Stimulated activated CD8-positive, alpha-beta memory T cell treated with anti-CD3 and anti-CD28 coated beads, Interleukin-4, amount 100 ng/mL, for 48 hours (primary cell): Measurements from ENCODE around the gene PAF1.

ENCODE experiments used
- DNase-seq: peaks from one replicate; pipeline ENCODE4 v3.0.0-alpha.2; 2020

The PAF1 gene

DNA sequence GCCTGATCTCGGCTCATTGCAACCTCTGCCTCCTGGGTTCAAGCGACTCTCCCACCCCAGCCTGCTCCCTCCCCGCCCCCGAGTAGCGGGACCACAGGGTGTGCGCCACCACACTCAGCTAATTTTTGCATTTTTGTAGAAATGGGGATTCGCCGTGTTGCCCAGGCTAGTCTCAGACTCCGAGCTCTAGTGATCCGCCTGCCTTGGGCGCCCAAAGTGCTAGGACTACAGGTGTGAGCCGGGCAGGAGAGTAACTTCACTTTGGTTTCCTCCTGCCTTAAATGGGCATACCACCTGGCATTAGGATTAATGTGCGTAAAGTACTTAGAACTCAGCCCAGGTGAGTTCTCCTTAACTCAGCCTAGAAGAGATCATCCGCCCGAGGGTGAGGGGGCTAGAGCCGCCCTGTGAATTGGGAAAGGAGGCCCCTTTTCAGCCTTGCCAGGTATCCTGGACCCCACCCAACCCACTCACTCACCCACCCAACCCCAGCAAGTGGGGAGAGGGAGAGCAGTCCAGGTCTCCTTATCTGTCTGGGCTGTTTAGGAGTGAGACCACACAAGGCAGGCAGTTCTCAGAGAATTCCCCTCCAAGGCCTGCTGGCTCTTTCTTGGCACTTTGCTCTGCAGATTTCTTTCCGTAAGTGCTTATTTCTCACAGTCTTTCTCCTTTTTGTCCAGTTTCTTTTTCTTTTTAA lies 14.5 kb upstream of the PAF1 start:
- no peak for DNase-seq

DNA sequence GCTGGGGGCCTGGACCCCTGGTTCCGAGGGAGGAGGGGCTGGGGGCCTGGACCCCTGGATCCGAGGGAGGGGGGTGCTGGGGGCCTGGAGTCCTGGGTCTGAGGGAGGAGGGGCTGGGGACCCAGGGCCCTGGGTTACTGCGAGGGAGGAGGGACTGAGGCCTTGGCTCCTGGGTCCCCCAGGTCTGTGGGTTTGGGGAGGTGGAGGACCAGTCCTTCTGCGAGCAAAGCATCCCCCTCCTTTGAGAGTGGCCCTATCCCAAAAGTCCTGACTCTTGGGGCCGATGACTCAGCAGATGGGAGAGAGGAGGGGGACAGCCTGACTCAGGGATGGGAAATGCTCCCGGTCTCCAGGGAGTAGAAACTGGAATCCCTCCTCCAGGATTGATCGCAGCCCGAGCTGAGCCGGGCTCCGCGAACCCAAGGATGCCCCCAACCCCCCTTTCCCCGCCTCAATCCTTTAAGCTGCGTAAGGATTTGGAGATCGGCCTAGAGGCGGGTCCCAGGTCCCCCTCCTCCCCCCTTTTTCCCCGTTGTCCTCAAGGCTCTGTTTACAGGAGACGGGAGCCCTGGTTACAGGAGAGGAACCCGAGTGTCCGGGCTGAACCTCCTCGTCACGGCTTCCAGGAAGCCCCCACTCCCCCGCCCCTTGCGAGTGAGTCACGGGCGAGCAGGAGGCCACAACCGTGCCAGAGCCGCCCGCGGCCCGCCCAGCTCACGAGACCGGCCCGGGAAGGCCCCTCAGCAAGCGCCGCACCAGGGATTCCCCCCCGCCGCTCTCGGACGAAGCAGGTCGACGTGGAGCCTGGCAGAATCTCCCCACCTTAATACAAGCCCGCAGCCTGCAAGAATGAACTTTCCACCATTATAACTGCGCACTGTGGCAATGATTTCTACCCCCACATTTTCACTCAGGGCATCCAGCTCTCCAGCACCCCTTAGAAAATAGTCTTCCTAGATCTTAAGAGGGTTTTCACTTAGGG lies 12.7 kb upstream of the PAF1 start:
- peak; percentile 96 for DNase-seq

DNA sequence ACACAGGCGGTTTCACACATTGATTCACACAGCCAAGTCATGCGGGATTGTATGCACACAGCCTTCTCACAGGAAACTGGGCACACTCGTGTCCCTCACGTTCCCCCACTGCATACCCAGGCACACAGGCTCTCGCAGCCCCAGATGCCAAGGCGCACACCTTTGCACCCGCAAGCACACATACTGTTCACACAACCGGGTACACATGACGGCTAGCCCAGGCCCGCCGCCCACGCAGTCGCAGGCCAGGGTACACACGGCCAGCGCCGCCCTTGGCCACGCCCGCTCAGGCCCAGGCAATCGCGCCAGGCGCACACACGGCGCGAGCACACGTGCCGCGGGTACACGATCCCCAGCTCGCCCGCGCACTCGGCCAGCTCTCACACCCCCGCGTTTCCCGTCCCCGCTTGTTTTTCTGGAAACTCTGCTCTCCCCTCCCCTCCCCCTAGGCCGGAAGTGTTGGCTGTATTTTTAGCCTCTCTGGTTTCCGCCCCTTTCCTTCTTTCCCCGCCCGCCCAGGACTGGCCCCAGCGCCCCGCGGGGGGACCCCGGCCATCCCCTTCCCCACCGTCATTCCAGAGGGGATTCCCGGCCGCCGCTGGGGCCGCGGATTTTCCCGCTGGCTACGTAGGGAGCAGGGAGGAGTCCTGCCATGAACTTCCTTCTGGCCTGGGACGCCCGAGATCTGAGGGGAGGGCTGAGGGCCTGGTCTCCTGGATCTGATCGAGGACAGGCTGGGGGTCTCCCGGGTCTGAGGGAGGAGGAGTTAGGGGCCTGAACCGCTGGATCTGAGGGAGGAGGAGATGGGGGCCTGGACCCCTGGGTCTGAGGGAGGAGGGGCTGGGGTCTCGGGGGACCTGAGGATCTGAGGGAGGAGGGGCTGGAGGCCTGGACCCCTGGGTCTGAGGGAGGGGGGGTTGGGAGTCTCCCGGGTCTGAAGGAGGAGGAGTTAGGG lies 11.7 kb upstream of the PAF1 start:
- DNase-seq: peak; percentile 92

DNA sequence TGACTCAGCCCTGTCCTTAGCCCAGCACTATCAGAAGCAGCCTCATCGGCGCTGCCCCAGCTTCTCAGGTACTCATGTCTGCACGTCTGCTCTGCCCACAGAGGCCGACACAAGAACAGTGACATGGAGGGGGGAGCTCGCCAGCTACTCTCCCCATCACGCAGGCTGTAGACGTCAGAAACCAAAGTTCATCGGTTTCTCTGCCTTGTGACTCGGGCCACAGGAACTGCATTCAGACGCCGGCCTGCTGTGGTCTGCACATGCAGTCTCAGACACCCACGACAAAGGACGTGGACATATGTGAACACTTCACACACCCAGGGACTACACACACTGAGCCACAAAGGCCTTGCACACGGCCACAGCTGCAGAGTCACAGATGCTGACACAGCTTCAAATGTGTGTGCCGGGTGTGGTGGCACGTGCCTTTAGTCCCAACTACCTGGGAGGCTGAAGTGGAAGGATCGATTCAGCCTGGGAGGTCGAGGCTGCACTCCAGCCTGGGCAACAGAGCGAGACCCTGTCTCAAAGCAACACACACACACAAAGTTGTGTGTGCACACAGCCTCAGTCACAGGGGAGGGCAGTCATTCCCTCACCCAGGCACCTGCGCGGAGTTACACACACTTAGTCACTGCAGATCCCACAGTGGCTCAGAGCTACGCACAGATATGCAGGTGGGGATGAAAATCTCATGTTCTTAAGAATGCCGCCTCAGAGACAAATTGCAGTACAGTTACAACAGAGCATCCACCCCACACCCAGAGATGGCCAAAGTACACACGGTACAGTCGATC lies 10.8 kb upstream of the PAF1 start:
- DNase-seq: peak; percentile 88

DNA sequence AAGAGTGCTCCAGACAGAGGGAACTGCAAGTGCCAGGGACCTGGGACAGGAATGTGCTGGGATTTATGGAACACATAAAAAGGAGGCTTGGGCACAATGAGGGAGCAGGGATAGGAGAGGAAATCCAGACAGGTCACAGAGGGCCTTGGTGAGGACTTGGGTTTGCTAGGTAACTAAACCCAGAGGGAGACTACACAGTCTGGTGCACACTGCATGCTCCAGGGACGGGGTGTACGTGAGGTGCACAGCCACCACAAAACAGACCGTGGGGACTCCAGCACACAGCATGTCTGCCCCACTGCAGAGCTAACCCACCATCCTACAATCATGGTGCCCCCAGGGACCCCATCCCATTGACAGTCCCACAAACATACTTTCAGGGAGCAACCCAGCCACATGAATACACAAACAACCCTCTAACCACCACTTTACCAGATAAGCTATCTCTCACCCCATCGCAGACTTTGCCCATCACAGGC lies 10.2 kb upstream of the PAF1 start:
- DNase-seq: no peak

DNA sequence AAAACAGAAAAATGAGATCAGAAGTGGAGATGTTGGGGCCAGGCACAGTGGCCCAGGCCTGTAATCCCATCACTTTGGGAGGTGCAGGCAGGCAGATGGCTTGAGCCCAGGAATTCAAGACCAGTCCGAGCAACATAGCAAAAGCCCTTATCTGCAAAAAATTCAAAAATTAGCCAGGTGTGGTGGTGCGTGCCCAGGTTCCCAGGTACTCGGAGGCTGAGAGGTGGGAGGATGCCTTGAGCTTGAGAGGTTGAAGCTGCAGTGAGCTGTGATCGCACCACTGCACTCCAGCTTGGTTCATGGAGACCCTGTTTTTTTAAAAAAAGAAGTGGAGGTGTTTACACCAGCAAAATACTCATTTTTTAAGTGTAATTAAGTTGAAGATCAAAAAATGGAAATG lies 9.2 kb upstream of the PAF1 start:
- no peak for DNase-seq

DNA sequence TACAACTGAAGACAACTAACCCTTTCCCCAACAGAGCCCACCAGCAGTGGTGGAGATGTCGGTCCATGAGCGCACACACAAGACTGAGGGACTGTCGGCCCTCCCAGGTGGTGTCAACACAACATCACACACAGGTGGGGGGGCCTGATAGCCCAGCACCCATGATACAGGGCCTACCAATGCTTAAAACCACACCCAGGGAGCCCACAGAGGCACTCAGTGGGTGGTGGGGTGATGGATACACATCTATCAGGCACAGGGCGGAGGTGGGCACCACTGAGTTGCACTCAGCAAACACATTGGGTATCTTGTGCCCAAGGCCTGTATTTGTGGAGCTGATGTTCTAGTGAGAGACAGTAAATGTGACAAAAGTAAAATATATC lies 8.8 kb upstream of the PAF1 start:
- DNase-seq: no peak

DNA sequence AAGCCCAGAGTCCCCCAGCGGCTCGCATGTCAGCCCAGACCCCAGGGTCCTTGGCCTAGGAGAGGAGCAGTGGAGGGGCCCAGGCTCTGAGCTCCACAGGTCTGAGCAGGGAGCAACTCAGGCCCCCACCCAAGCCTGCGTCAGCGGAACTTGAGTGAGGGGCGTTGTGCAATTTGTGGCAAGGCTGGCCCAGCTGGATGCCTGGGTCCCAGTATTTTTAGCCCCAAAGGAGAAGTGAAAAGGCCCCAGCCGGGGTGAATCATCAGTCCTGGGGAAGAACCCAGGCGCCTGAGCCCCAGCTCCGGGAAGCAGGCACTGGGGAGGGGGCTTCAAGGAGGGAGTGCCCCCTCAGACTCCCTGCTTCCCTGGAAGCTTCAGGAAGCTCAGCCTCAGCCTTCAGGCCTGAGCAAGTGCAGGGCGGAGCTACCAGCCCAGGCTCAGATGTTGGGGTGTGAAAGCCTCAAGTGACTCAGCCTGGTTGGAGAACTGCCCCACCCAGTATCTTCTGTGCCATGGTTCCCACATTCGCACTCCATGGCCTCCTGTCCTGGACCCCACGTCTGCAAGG lies 7.5 kb upstream of the PAF1 start:
- DNase-seq: peak; percentile 73

DNA sequence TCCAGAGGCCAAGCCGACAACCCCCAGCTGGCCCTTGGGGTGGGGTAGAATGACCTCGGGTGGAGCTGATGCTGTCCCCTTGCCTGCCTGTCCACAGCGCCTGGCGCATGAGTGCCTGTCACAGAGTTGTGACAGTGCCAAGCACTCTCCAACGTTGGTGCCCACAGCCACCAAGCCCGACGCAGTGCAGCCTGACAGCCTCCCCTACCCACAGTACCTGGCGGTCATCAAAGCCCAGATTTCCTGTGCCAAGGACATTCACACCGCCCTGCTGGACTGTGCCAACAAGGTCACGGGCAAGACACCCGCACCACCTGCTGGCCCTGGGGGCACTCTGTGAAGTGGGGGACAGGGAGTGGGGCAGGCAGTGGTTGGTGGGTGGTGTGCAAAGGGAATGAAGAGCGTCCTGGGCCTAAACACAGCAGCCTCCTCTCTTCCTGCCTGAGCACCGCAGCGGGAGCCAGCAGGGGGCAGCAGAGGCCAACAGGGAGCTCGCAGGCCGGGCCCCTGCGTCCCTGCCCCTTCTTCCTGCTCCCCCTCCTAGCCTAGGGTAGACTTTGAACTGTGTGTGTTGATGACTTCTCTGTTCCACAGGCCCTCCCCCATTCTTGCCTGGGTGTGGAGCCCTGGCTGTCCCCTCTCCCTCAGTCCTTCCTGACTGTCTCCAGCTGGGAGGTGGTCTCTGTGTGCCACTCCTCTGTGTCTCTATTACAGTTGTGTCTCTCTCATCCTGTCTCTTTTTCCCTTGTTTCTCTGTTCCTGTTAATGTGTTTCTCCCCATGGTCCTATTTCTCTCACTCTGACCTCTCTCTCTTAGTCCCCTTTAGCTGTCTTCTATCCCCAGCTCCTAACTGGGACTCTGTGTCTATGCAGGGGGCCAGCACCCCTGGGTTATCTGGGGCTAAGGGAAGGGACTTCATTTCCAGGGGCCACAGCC lies 6.7 kb upstream of the PAF1 start:
- DNase-seq: peak; percentile 98

DNA sequence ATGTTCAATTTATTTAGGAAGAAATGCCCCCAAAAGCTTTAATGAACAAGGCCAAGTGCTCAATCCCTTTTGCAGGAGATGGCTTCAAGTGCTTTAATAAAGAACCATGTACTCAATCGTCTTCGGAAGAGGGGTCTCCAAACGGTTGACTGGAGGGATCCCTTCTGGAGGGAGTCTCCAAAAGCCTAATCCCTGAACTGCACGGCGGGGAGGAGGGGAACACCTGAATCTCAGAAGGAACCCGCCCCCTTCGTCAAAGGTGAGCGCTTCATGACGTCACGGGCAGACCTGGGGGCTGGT lies 505 bp downstream of the PAF1 start:
- no peak for DNase-seq

DNA sequence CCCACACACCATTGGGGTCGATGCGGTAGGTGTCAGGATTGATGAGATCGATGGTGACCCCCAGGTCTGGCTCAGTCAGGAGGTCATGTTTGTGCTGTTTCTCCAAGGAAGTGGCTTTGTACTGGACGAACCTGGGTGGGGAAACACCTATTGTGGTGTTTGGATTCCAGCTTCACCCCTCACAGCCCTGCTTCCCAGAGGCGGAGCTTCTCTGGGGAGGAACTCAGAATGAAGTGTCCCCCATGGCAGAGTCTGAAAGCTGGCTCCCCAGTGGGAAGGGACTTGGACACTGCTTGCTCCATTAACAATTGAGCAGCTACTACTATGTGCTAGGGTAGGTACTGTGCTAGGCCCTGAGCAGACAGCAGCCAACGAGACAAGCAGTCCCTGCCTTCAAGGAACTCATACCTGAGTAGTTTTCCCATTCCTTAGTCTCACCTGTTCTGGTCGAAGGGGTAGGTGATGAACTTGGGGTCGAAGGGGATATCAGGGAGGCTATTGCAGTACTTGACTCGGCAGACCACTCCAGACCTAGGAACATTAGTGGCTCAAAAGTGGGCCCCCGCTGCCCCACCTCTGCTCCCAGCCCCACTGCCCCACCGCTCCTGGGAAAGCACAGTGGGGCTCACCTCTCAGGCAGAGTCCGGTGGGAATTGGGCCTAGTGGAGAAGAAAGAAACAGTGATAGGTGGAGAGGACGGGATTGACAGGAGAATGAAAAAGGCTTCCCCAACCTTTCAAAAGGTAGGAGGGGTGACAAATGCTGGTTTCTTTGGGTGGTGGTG lies 1.1 kb downstream of the PAF1 start:
- DNase-seq: no peak

DNA sequence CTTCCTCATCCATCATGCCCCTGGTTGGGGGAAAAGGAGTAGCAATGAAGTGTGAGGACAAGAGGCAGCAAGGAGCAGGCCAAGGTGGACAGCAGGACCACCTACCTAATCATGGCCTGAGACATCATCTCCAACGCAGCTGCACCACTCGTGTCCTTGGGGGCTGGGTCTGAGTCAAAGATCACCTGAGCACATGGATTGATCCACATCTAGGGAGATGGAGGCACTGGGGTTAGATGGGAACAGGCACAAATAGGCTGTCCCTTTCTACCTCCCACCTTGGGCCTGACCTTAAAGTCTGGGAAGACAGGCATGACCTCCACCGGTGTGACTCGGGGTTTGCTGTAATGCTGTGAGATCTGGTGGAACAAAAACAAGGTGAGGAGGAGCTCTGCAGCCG lies 2.2 kb downstream of the PAF1 start:
- DNase-seq: no peak

DNA sequence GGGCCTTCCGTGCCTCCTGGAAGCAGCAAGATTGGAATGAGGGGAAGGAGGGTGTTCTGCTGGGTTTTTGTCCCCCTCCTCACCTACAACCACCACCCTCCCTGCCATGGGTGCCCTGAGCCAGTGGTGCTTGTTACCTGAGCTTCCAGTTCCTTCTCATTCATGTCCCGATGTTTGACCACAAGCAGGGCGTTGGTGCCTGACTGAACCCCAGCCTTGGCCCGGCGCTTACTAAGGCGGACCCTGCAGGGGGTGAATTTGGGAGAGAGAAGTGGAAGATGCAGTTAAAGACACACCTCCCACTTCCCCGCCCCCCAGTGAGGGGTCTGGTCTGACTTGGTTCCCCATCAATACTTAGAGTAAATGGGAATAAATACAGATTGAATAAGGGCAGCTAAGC lies 4.3 kb downstream of the PAF1 start:
- no peak for DNase-seq

DNA sequence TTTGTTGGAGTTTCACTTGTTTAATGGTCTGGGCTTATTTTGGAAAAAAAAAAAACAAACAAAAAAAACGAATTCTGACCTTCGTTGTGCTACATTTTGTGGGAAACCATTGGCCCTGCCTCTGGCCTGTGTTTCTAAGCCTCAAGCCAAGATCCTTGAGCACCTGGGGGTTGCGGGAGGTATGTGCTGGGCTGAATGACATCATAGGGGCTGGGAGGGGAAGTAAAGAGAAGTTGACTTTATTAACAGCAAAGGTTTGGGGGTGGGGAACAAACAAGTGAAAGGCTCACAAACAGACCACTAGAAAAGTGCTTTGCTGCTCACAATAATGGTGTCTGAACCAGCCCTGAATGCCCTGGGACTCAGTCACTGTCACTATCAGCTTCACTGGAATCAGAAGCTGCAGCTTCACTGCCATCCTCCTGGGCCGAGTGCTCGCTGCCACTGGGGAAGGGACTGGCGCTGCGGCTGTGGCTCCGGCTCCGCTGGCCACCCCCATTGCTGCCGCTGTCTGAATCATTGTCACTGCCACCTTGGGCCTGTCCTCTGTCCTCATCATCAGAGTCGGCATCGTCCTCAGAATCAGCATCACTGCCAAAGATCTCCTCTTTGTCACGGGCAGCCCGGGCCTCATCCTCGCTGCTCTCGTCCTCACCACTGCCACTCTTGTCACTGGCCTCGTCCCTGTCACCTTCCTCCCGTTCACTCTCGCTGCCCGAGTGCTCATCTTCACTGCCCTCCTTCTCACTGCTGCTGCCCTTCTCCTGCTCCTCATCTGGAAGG lies 5.1 kb downstream of the PAF1 start:
- DNase-seq: no peak

DNA sequence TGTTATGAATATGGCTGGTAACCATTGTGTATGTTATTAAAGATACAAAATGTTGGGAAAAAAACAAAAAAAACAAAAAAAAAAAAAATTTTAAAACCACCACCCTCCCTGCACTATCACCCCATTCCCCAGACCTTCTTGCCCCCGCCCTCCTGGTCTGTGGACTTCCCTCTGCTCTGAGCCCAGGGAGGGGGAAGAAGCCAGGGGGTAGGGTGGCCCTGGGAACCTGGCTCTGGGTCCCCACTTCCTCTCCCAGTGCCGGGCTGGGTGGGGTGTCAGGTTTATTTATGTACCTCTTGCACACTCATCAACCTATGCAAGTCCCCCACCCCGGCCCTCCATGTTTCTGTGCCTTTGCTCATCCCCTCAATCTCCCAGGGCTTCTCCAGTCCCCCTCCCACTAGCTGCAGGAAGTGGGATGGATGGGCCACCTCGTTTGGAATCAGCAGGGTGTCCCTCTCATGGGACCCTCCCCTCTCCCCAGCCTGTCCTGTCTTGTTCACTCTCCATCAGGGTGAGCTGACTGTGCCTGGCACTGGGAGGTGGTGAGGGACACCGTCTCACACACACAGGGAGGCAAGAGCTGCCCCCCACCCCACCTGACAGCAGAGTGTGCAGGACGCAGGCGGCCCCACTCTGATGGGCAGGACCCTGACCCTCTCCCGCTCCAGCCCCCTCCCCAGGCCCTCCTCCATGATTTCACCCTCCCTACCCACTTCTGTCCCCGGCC lies 5.9 kb downstream of the PAF1 start:
- no peak for DNase-seq

DNA sequence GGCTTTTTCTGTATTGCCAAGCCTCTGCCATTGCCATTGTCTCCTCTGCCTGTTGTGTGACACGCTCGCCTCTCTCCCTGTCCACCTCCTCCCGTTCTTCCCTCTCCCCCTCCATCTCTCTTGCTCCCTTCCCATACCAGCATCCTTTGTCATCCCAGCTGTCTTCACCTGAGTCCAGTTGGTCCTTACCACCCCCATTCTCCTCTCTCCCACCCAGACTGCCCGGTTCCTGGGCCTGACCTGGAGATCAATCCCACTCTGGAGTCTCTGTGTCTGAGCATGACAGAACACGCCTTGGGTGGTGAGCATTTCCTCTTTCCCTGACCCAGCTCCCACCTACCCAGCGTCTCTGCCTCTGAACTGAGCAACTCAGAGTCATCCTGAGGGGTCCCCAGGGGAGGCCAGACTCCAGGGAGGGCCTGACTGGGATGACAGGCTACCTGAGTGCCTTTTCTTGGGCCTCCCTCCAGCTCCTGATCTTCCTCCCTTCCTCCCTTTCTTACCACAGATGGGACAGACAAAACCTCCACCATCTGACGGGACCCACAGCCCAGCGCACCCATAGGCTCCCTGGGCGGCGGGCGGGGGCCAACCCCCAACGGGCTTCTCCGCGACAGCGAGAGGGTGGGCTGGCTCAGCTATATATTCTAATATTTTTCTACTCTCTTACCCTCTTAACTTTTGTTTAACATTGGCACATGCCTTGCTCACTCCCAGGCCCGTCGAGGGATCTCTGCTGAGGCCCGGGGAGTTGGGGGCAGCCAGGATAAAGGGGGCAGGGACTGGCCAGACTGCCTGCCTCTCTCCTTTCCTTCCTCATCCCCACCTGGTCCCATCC lies 7.7 kb downstream of the PAF1 start:
- no peak for DNase-seq

DNA sequence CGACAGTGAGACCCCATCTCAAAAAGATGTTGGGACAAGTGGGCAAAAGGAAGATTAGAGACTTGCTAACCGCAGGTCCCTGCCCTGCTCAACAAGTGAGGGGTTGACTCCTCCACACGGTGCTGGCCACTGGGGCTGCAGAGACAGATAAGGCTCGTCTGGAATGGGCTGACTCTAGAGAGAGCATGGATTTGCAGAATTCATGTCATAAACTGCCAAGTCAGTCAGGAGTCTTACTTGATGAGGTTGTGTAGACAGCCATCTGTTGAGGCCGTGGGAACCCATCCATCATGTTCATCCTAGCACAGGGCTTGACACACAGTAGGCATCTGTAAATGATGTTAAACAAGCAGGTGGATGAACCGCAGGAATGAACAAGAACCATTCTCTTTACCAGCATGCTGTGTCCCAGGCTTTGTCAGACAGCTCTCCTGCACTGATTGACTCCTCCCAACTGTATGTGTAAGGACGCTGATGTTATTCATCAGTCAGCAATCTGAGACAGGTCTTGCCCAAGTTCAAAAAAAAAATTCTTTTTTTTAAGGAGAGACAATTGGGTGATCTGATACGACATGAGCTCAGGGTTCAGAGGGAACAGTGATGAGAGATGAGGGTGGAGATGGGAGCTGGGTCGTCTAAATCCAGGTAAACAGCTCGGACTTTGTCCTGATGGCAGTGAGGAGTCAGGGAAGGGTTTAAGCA lies 8.8 kb downstream of the PAF1 start:
- no peak for DNase-seq
